Measurements from ENCODE around the gene ZNF774.
"Not testable (repeated sequence)": the region's sequence is repeated elsewhere in the genome, so short reads cannot be mapped to it uniquely, and the experiment has no call there.

Gene ZNF774

GRCh38 chr15:90393040-90393439 is 41.0 kb downstream of the ZNF774 start:
- no peak for DNase-seq

- no peak for DNase-seq
Observed at GRCh38 chr15:90394074-90394473, 42.0 kb downstream of the ZNF774 start.

- no peak for DNase-seq
Observed at GRCh38 chr15:90394748-90395442, 42.8 kb downstream of the ZNF774 start.

- DNase-seq = no peak
Observed at GRCh38 chr15:90396321-90396720, 44.2 kb downstream of the ZNF774 start.

- DNase-seq = no peak
Observed at GRCh38 chr15:90400005-90400758, 48.1 kb downstream of the ZNF774 start.

GRCh38 chr15:90400759-90401314 is 48.8 kb downstream of the ZNF774 start:
- DNase-seq = peak in 2 of 4 experiments; percentile 18 to 20

- no peak for DNase-seq
Observed at GRCh38 chr15:90401495-90401894, 49.4 kb downstream of the ZNF774 start.

GRCh38 chr15:90402223-90402622 is 50.1 kb downstream of the ZNF774 start:
- DNase-seq = no peak

- DNase-seq = no peak
Observed at GRCh38 chr15:90402767-90403166, 50.7 kb downstream of the ZNF774 start.

- DNase-seq = no peak
Observed at GRCh38 chr15:90405055-90405607, 53.0 kb downstream of the ZNF774 start.

- no peak for DNase-seq
Observed at GRCh38 chr15:90407336-90407735, 55.3 kb downstream of the ZNF774 start.

GRCh38 chr15:90407871-90408317 is 55.8 kb downstream of the ZNF774 start:
- no peak for DNase-seq

- no peak for DNase-seq
Observed at GRCh38 chr15:90408657-90409056, 56.6 kb downstream of the ZNF774 start.

GRCh38 chr15:90409587-90409986 is 57.5 kb downstream of the ZNF774 start:
- DNase-seq = not testable (repeated sequence)

- DNase-seq = not testable (repeated sequence)
Observed at GRCh38 chr15:90410316-90410715, 58.2 kb downstream of the ZNF774 start.

- DNase-seq = no peak
Observed at GRCh38 chr15:90411176-90411575, 59.1 kb downstream of the ZNF774 start.

All from activated naive CD4-positive, alpha-beta T cell (primary cell).